ENCODE data around the gene FLNA. TPM values are rescaled to one million over a fixed set of nuclear protein-coding genes. Genes with fewer than 3 reads are reported as not detected.

FLNA gene
- total RNA-seq, 1 experiment from 2014 or later = 920 TPM

DNA sequence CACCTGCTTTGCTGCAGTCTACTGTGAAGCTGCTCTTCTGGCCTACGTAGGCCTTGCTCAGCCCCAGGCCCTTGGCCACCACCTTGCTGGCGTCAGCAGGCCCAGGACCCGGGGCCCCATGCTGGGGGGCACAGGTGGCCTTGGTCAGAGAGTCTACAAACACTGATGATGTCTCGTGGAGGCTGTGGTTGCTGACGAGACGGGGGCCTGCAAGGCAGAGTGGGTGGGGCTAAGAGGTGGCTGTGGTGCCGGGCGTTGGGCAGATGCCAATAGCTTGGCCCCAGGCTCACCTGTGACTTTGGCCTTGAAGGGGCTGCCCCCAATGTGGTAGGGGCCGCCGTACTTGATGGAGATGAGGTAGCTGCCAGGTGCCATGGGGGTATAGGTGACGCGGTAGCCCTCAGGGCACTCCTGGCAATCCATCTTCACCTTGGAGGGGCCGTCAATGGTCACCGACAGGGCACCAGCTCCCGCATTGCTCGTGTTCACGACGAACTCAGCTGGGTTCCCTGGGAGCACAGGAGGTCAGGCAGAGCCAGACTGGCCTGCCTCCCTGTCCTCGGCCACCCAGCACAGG, 25.0 kb downstream of the FLNA start:
- POLR2A ChIA-PET = no interaction called here
- no peak for ATAC-seq
- no peak overlapping the region for H3K27ac ChIP-seq (ENCODE audit: low read length)
- H3K4me3 ChIP-seq (ENCODE audit: low read depth in 2 of 2, low read length in 2 of 2) = no peak overlapping the region
- peaks cover 14% of the 10 kb centered on the region for H3K4me1 ChIP-seq (ENCODE audit: control insufficient read depth, insufficient read depth, low read length)
- no peak for TF ChIP-seq SIN3A (IDR thresholded peaks at IDR 0.05; ENCODE audit: borderline replicate concordance, insufficient read depth, low read depth, low read length)
- TF ChIP-seq POLR2AphosphoS5 (IDR thresholded peaks at IDR 0.05; ENCODE audit: low read depth, low read length) = no peak
- TF ChIP-seq, protein P1, sequence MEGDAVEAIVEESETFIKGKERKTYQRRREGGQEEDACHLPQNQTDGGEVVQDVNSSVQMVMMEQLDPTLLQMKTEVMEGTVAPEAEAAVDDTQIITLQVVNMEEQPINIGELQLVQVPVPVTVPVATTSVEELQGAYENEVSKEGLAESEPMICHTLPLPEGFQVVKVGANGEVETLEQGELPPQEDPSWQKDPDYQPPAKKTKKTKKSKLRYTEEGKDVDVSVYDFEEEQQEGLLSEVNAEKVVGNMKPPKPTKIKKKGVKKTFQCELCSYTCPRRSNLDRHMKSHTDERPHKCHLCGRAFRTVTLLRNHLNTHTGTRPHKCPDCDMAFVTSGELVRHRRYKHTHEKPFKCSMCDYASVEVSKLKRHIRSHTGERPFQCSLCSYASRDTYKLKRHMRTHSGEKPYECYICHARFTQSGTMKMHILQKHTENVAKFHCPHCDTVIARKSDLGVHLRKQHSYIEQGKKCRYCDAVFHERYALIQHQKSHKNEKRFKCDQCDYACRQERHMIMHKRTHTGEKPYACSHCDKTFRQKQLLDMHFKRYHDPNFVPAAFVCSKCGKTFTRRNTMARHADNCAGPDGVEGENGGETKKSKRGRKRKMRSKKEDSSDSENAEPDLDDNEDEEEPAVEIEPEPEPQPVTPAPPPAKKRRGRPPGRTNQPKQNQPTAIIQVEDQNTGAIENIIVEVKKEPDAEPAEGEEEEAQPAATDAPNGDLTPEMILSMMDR (IDR thresholded peaks at IDR 0.05) = no peak
- TF ChIP-seq TCF7L2 (IDR thresholded peaks at IDR 0.05; ENCODE audit: low read depth, low read length) = no peak
- TF ChIP-seq, protein P2, sequence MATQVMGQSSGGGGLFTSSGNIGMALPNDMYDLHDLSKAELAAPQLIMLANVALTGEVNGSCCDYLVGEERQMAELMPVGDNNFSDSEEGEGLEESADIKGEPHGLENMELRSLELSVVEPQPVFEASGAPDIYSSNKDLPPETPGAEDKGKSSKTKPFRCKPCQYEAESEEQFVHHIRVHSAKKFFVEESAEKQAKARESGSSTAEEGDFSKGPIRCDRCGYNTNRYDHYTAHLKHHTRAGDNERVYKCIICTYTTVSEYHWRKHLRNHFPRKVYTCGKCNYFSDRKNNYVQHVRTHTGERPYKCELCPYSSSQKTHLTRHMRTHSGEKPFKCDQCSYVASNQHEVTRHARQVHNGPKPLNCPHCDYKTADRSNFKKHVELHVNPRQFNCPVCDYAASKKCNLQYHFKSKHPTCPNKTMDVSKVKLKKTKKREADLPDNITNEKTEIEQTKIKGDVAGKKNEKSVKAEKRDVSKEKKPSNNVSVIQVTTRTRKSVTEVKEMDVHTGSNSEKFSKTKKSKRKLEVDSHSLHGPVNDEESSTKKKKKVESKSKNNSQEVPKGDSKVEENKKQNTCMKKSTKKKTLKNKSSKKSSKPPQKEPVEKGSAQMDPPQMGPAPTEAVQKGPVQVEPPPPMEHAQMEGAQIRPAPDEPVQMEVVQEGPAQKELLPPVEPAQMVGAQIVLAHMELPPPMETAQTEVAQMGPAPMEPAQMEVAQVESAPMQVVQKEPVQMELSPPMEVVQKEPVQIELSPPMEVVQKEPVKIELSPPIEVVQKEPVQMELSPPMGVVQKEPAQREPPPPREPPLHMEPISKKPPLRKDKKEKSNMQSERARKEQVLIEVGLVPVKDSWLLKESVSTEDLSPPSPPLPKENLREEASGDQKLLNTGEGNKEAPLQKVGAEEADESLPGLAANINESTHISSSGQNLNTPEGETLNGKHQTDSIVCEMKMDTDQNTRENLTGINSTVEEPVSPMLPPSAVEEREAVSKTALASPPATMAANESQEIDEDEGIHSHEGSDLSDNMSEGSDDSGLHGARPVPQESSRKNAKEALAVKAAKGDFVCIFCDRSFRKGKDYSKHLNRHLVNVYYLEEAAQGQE (IDR thresholded peaks at IDR 0.05; ENCODE audit: insufficient read depth in 1 of 2, low read depth in 2 of 2, low read length in 1 of 2) = no peak
- CTCF ChIA-PET = no interaction called here
- H3K27me3 ChIP-seq (ENCODE audit: control insufficient read depth, insufficient read depth, low read length) = no peaks in the 10 kb centered on the region
- no peak for DNase-seq (ENCODE audit: low read depth, low spot score)
- H3K9me3 ChIP-seq (ENCODE audit: control insufficient read depth, insufficient read depth, low read depth, low read length) = no peaks in the 10 kb centered on the region
- in situ Hi-C loops (cut with HindIII; ENCODE audit: low pct_unique_long_range_greater_than_20kb, low sequenced_read_pairs) (no loop called here), intact Hi-C loops (cut with micrococcal nuclease; ENCODE audit: unreplicated experiment) (no loop called here)
- H3K36me3 ChIP-seq (ENCODE audit: control insufficient read depth, insufficient read depth, low read length) = no peaks in the 10 kb centered on the region; the same call in 1 of the 2 replicates
- no TSS peak for BruUV-seq (replicated peaks)

DNA sequence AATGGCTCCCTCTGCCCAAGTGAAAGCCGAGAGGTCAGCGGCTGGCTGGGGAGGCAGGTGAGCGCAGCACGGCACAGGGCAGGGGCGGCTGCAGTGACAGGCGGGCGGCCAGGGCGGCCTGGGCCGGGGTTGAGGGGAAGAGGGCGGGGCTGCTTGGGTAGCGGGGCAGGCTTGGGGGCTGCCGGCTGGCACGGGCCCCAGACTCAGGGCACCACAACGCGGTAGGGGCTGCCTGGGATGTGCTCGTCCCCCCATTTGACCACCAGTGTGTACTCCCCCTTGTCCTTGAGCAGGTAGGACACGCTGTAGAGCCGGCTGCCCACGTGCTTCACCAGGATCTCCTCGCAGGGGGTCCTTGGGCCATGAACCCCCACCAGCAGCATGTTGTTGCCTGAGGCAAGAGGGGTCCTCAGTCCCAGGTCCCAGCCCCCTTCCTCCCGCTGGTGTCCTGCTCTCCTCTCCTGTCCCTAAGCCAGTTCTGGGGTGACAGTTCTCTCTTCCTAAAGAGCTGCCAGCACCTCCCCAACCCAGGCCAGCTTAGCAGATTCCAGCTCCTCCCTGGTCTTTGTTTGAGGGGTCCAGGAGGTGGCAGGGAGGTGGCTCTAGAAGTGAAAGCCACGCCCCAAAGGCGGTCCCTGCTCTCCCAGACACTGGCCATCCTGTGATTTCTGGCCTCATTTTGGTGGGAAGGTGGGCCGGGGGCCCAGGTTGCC, 25.6 kb downstream of the FLNA start:
- no peak for ATAC-seq
- intact Hi-C loops (cut with micrococcal nuclease; ENCODE audit: unreplicated experiment) (no loop called here), in situ Hi-C loops (cut with HindIII; ENCODE audit: low pct_unique_long_range_greater_than_20kb, low sequenced_read_pairs) (no loop called here)
- ChIA-PET POLR2A (no interaction called here), CTCF (no interaction called here)
- H3K4me3 ChIP-seq (ENCODE audit: low read depth in 2 of 2, low read length in 2 of 2) = no peak overlapping the region
- peaks cover 14% of the 10 kb centered on the region for H3K4me1 ChIP-seq (ENCODE audit: control insufficient read depth, insufficient read depth, low read length)
- H3K36me3 ChIP-seq (ENCODE audit: control insufficient read depth, insufficient read depth, low read length) = no peaks in the 10 kb centered on the region
- no peak overlapping the region for H3K27ac ChIP-seq (ENCODE audit: low read length)
- TF ChIP-seq, protein P1 (IDR thresholded peaks at IDR 0.05) = no peak
- no peak for TF ChIP-seq SIN3A (IDR thresholded peaks at IDR 0.05; ENCODE audit: borderline replicate concordance, insufficient read depth, low read depth, low read length)
- TF ChIP-seq, protein P2 (IDR thresholded peaks at IDR 0.05; ENCODE audit: insufficient read depth in 1 of 2, low read depth in 2 of 2, low read length in 1 of 2) = no peak
- TF ChIP-seq POLR2AphosphoS5 (IDR thresholded peaks at IDR 0.05; ENCODE audit: low read depth, low read length) = no peak
- no peaks in the 10 kb centered on the region for H3K9me3 ChIP-seq (ENCODE audit: control insufficient read depth, insufficient read depth, low read depth, low read length)
- no peak for DNase-seq (ENCODE audit: low read depth, low spot score)
- BruUV-seq (replicated peaks) = TSS peak; percentile 88
- H3K27me3 ChIP-seq (ENCODE audit: control insufficient read depth, insufficient read depth, low read length) = no peaks in the 10 kb centered on the region
